ENCODE data around the gene HS6ST3.

Gene HS6ST3

GRCh38 chr13:96542986-96543385, 453.1 kb downstream of the HS6ST3 start:
- Histone ChIP-seq H3K27me3 (ENCODE audit: control insufficient read depth, insufficient read depth, low read length, poor library complexity, severe bottlenecking) (no peaks in the 10 kb centered on the region), H3K4me3 (ENCODE audit: insufficient read depth, low read depth, low read length) (no peak overlapping the region), H3K36me3 (ENCODE audit: control insufficient read depth, insufficient read depth, low read length) (no peaks in the 10 kb centered on the region), H3K4me1 (ENCODE audit: control insufficient read depth, insufficient read depth, low read length) (no peaks in the 10 kb centered on the region), H3K9me3 (ENCODE audit: control insufficient read depth, low read length) (no peaks in the 10 kb centered on the region), H3K27ac (ENCODE audit: insufficient read depth, low read depth, low read length, poor library complexity, severe bottlenecking) (no peak overlapping the region)
- 91 to 98% methylated on average over 2 of the region's 2 CpGs for WGBS, 2 experiments

- WGBS, 2 experiments: 91% methylated on average over 1 to 2 of the region's 2 CpGs
- Histone ChIP-seq H3K4me3 (ENCODE audit: insufficient read depth, low read depth, low read length) (no peak overlapping the region), H3K27ac (ENCODE audit: insufficient read depth, low read depth, low read length, poor library complexity, severe bottlenecking) (no peak overlapping the region), H3K36me3 (ENCODE audit: control insufficient read depth, insufficient read depth, low read length) (no peaks in the 10 kb centered on the region), H3K9me3 (ENCODE audit: control insufficient read depth, low read length) (no peaks in the 10 kb centered on the region), H3K4me1 (ENCODE audit: control insufficient read depth, insufficient read depth, low read length) (no peaks in the 10 kb centered on the region), H3K27me3 (ENCODE audit: control insufficient read depth, insufficient read depth, low read length, poor library complexity, severe bottlenecking) (no peaks in the 10 kb centered on the region)
Measured at GRCh38 chr13:96544957-96545356, 455.1 kb downstream of the HS6ST3 start.

GRCh38 chr13:96546463-96546862, 456.6 kb downstream of the HS6ST3 start:
- Histone ChIP-seq H3K27ac (ENCODE audit: insufficient read depth, low read depth, low read length, poor library complexity, severe bottlenecking) (no peak overlapping the region), H3K9me3 (ENCODE audit: control insufficient read depth, low read length) (no peaks in the 10 kb centered on the region), H3K4me3 (ENCODE audit: insufficient read depth, low read depth, low read length) (no peak overlapping the region), H3K27me3 (ENCODE audit: control insufficient read depth, insufficient read depth, low read length, poor library complexity, severe bottlenecking) (no peaks in the 10 kb centered on the region), H3K36me3 (ENCODE audit: control insufficient read depth, insufficient read depth, low read length) (no peaks in the 10 kb centered on the region), H3K4me1 (ENCODE audit: control insufficient read depth, insufficient read depth, low read length) (no peaks in the 10 kb centered on the region)
- WGBS, 2 experiments: 91 to 95% methylated on average over 2 to 3 of the region's 3 CpGs

GRCh38 chr13:96551546-96551945, 461.6 kb downstream of the HS6ST3 start:
- Histone ChIP-seq H3K9me3 (ENCODE audit: control insufficient read depth, low read length) (no peaks in the 10 kb centered on the region), H3K27ac (ENCODE audit: insufficient read depth, low read depth, low read length, poor library complexity, severe bottlenecking) (no peak overlapping the region), H3K4me1 (ENCODE audit: control insufficient read depth, insufficient read depth, low read length) (no peaks in the 10 kb centered on the region), H3K4me3 (ENCODE audit: insufficient read depth, low read depth, low read length) (no peak overlapping the region), H3K27me3 (ENCODE audit: control insufficient read depth, insufficient read depth, low read length, poor library complexity, severe bottlenecking) (no peaks in the 10 kb centered on the region), H3K36me3 (ENCODE audit: control insufficient read depth, insufficient read depth, low read length) (no peaks in the 10 kb centered on the region)
- 83% methylated on average over 5 of the region's 5 CpGs for WGBS, 2 experiments

- 90 to 95% methylated on average over 2 of the region's 2 CpGs for WGBS, 2 experiments
- Histone ChIP-seq H3K9me3 (ENCODE audit: control insufficient read depth, low read length) (no peaks in the 10 kb centered on the region), H3K36me3 (ENCODE audit: control insufficient read depth, insufficient read depth, low read length) (no peaks in the 10 kb centered on the region), H3K4me1 (ENCODE audit: control insufficient read depth, insufficient read depth, low read length) (no peaks in the 10 kb centered on the region), H3K4me3 (ENCODE audit: insufficient read depth, low read depth, low read length) (no peak overlapping the region), H3K27me3 (ENCODE audit: control insufficient read depth, insufficient read depth, low read length, poor library complexity, severe bottlenecking) (no peaks in the 10 kb centered on the region), H3K27ac (ENCODE audit: insufficient read depth, low read depth, low read length, poor library complexity, severe bottlenecking) (no peak overlapping the region)
Measured at GRCh38 chr13:96552559-96552958, 462.7 kb downstream of the HS6ST3 start.

GRCh38 chr13:96553796-96554195, 463.9 kb downstream of the HS6ST3 start:
- no peaks in the 10 kb centered on the region for H3K4me1 ChIP-seq (ENCODE audit: control insufficient read depth, insufficient read depth, low read length)
- no peaks in the 10 kb centered on the region for H3K9me3 ChIP-seq (ENCODE audit: control insufficient read depth, low read length)
- no peaks in the 10 kb centered on the region for H3K27me3 ChIP-seq (ENCODE audit: control insufficient read depth, insufficient read depth, low read length, poor library complexity, severe bottlenecking)
- 96% methylated on average over 7 of the region's 7 CpGs for WGBS, 2 experiments
- no peaks in the 10 kb centered on the region for H3K36me3 ChIP-seq (ENCODE audit: control insufficient read depth, insufficient read depth, low read length)
- no peak overlapping the region for H3K27ac ChIP-seq (ENCODE audit: insufficient read depth, low read depth, low read length, poor library complexity, severe bottlenecking)
- no peak overlapping the region for H3K4me3 ChIP-seq (ENCODE audit: insufficient read depth, low read depth, low read length)

- H3K4me1 ChIP-seq (ENCODE audit: control insufficient read depth, insufficient read depth, low read length): no peaks in the 10 kb centered on the region
- H3K27me3 ChIP-seq (ENCODE audit: control insufficient read depth, insufficient read depth, low read length, poor library complexity, severe bottlenecking): no peaks in the 10 kb centered on the region
- H3K4me3 ChIP-seq (ENCODE audit: insufficient read depth, low read depth, low read length): no peak overlapping the region
- WGBS, 2 experiments: 89 to 93% methylated on average over 4 of the region's 4 CpGs
- H3K36me3 ChIP-seq (ENCODE audit: control insufficient read depth, insufficient read depth, low read length): no peaks in the 10 kb centered on the region
- no peaks in the 10 kb centered on the region for H3K9me3 ChIP-seq (ENCODE audit: control insufficient read depth, low read length)
- no peak overlapping the region for H3K27ac ChIP-seq (ENCODE audit: insufficient read depth, low read depth, low read length, poor library complexity, severe bottlenecking)
Measured at GRCh38 chr13:96573563-96573962, 483.7 kb downstream of the HS6ST3 start.

- 93 to 94% methylated on average over 14 of the region's 14 CpGs for WGBS, 2 experiments
- Histone ChIP-seq H3K9me3 (ENCODE audit: control insufficient read depth, low read length) (no peaks in the 10 kb centered on the region), H3K27me3 (ENCODE audit: control insufficient read depth, insufficient read depth, low read length, poor library complexity, severe bottlenecking) (no peaks in the 10 kb centered on the region), H3K4me1 (ENCODE audit: control insufficient read depth, insufficient read depth, low read length) (no peaks in the 10 kb centered on the region), H3K4me3 (ENCODE audit: insufficient read depth, low read depth, low read length) (no peak overlapping the region), H3K27ac (ENCODE audit: insufficient read depth, low read depth, low read length, poor library complexity, severe bottlenecking) (no peak overlapping the region), H3K36me3 (ENCODE audit: control insufficient read depth, insufficient read depth, low read length) (no peaks in the 10 kb centered on the region)
Measured at GRCh38 chr13:96575423-96576320, 485.8 kb downstream of the HS6ST3 start.

GRCh38 chr13:96581741-96582140, 491.8 kb downstream of the HS6ST3 start:
- Histone ChIP-seq H3K4me1 (ENCODE audit: control insufficient read depth, insufficient read depth, low read length) (no peaks in the 10 kb centered on the region), H3K27ac (ENCODE audit: insufficient read depth, low read depth, low read length, poor library complexity, severe bottlenecking) (no peak overlapping the region), H3K27me3 (ENCODE audit: control insufficient read depth, insufficient read depth, low read length, poor library complexity, severe bottlenecking) (no peaks in the 10 kb centered on the region), H3K4me3 (ENCODE audit: insufficient read depth, low read depth, low read length) (no peak overlapping the region), H3K9me3 (ENCODE audit: control insufficient read depth, low read length) (no peaks in the 10 kb centered on the region), H3K36me3 (ENCODE audit: control insufficient read depth, insufficient read depth, low read length) (no peaks in the 10 kb centered on the region)

- no peaks in the 10 kb centered on the region for H3K9me3 ChIP-seq (ENCODE audit: control insufficient read depth, low read length)
- 100% methylated on average over 1 of the region's 1 CpG for WGBS, 2 experiments
- H3K36me3 ChIP-seq (ENCODE audit: control insufficient read depth, insufficient read depth, low read length): no peaks in the 10 kb centered on the region
- H3K4me3 ChIP-seq (ENCODE audit: insufficient read depth, low read depth, low read length): no peak overlapping the region
- H3K27me3 ChIP-seq (ENCODE audit: control insufficient read depth, insufficient read depth, low read length, poor library complexity, severe bottlenecking): no peaks in the 10 kb centered on the region
- H3K4me1 ChIP-seq (ENCODE audit: control insufficient read depth, insufficient read depth, low read length): no peaks in the 10 kb centered on the region
- no peak overlapping the region for H3K27ac ChIP-seq (ENCODE audit: insufficient read depth, low read depth, low read length, poor library complexity, severe bottlenecking)
Measured at GRCh38 chr13:96615252-96615651, 525.3 kb downstream of the HS6ST3 start.

Data from ectodermal cell (in vitro differentiated cells).